NT2/D1 (cell line): Measurements from ENCODE around the gene CRYBG2.

Source experiments
- SUZ12 ChIP-seq: IDR thresholded peaks from 2 replicates; pipeline ENCODE4 v1.6.1; 2011; ENCODE audit not compliant: insufficient read length, insufficient read depth; ENCODE audit errors: extremely low read depth
- YY1 ChIP-seq: IDR thresholded peaks from 2 replicates; pipeline ENCODE4 v1.6.1; 2011; ENCODE audit not compliant: insufficient read length, insufficient read depth
- ZNF274 ChIP-seq: IDR thresholded peaks from 2 replicates; pipeline ENCODE4 v1.6.1; 2011; ENCODE audit warnings: mild to moderate bottlenecking, low read depth, low read length

GRCh38 chr1:26349877-26350244 is 4.1 kb downstream of the CRYBG2 start:
- TF ChIP-seq YY1 (no peak), ZNF274 (no peak), SUZ12 (no peak)
